H9 (cell line): ENCODE results near the gene MDK. TPM values are rescaled to one million over a fixed set of nuclear protein-coding genes. Genes with fewer than 3 reads are reported as not detected.

Experiments used
- DNase-seq: peaks from one replicate; pipeline ENCODE4 v3.0.0-alpha.2; 2017
- H2AFZ ChIP-seq: one replicate; pipeline ENCODE4 v1.6.1; 2013; ENCODE audit warnings: mild to moderate bottlenecking, low read length, control low read depth, moderate library complexity
- H2AK5ac ChIP-seq: 2 replicates; pipeline ENCODE4 v1.6.1; 2013; ENCODE audit warnings: low read length, control low read depth, mixed read lengths; ENCODE audit not compliant: insufficient read length
- H2BK120ac ChIP-seq: one replicate; pipeline ENCODE4 v1.6.1; 2013; ENCODE audit warnings: low read depth, mild to moderate bottlenecking, low read length, control low read depth, inconsistent platforms; ENCODE audit not compliant: poor library complexity, severe bottlenecking
- H2BK12ac ChIP-seq: 2 replicates; pipeline ENCODE4 v1.6.1; 2013; ENCODE audit warnings: low read length, control low read depth, mixed read lengths, low read depth; ENCODE audit not compliant: insufficient read length
- H2BK15ac ChIP-seq: 2 replicates; pipeline ENCODE4 v1.6.1; 2013; ENCODE audit warnings: low read depth, low read length, control low read depth
- H2BK20ac ChIP-seq: one replicate; pipeline ENCODE4 v1.6.1; 2013; ENCODE audit warnings: low read depth, mild to moderate bottlenecking, low read length, control low read depth, inconsistent platforms; ENCODE audit not compliant: poor library complexity, severe bottlenecking
- H2BK5ac ChIP-seq: 2 replicates; pipeline ENCODE4 v1.6.1; 2013; ENCODE audit warnings: low read length, control low read depth, mixed read lengths; ENCODE audit not compliant: insufficient read length
- H3K14ac ChIP-seq: 2 replicates; pipeline ENCODE4 v1.6.1; 2013; ENCODE audit warnings: low read length, control low read depth; ENCODE audit not compliant: insufficient read depth
- H3K18ac ChIP-seq: 2 replicates; pipeline ENCODE4 v1.6.1; 2013; ENCODE audit warnings: low read depth, mild to moderate bottlenecking, mixed read lengths, low read length, control low read depth; ENCODE audit not compliant: insufficient read length
- H3K23ac ChIP-seq: 2 replicates; pipeline ENCODE4 v1.6.1; 2013; ENCODE audit warnings: low read length, control low read depth, mixed read lengths, low read depth; ENCODE audit not compliant: insufficient read length
- H3K23me2 ChIP-seq: 2 replicates; pipeline ENCODE4 v1.6.1; 2013; ENCODE audit warnings: low read depth, mild to moderate bottlenecking, mixed read lengths, low read length, control low read depth; ENCODE audit not compliant: insufficient read length, poor library complexity, severe bottlenecking
- H3K27ac ChIP-seq: 2 replicates; pipeline ENCODE4 v1.5.1; 2013; ENCODE audit warnings: low read length, control low read depth, mixed read lengths, low read depth; ENCODE audit not compliant: insufficient read length
- H3K27me3 ChIP-seq: 2 replicates; pipeline ENCODE4 v1.6.1; 2013; ENCODE audit warnings: low read length, control low read depth, inconsistent platforms; ENCODE audit not compliant: insufficient read depth
- H3K4ac ChIP-seq: 2 replicates; pipeline ENCODE4 v1.6.1; 2013; ENCODE audit warnings: low read depth, mild to moderate bottlenecking, control low read depth, inconsistent platforms, low read length, moderate library complexity
- H3K4me1 ChIP-seq: 2 replicates; pipeline ENCODE4 v1.6.1; 2013; ENCODE audit warnings: low read length, control low read depth, inconsistent platforms; ENCODE audit not compliant: insufficient read depth
- H3K4me2 ChIP-seq: 2 replicates; pipeline ENCODE4 v1.6.1; 2013; ENCODE audit warnings: low read length, control low read depth, mixed read lengths; ENCODE audit not compliant: insufficient read length, insufficient read depth
- H3K56ac ChIP-seq: 2 replicates; pipeline ENCODE4 v1.6.1; 2013; ENCODE audit warnings: low read depth, mild to moderate bottlenecking, mixed read lengths, low read length, control low read depth; ENCODE audit not compliant: insufficient read length
- H3K79me1 ChIP-seq: 2 replicates; pipeline ENCODE4 v1.6.1; 2013; ENCODE audit warnings: low read depth, mild to moderate bottlenecking, moderate library complexity, low read length, control low read depth, inconsistent platforms; ENCODE audit not compliant: insufficient read depth, poor library complexity, severe bottlenecking
- H3K79me2 ChIP-seq: 2 replicates; pipeline ENCODE4 v1.6.1; 2013; ENCODE audit warnings: low read length, control low read depth, inconsistent platforms; ENCODE audit not compliant: insufficient read depth
- H3K9ac ChIP-seq: 2 replicates; pipeline ENCODE4 v1.6.1; 2013; ENCODE audit warnings: low read length, control low read depth, mixed read lengths; ENCODE audit not compliant: insufficient read length; ENCODE audit errors: extremely low read depth
- H3K9me3 ChIP-seq: one replicate; pipeline ENCODE4 v1.6.1; 2013; ENCODE audit warnings: low read depth, low read length, inconsistent platforms; ENCODE audit not compliant: control insufficient read depth
- H3T11ph ChIP-seq: one replicate; pipeline ENCODE4 v1.6.1; 2013; ENCODE audit warnings: mild to moderate bottlenecking, low read length, control low read depth, inconsistent platforms
- H4K20me1 ChIP-seq: one replicate; pipeline ENCODE4 v1.6.1; 2013; ENCODE audit not compliant: control insufficient read depth, insufficient read length, insufficient read depth
- H4K5ac ChIP-seq: 2 replicates; pipeline ENCODE4 v1.6.1; 2013; ENCODE audit warnings: low read depth, mild to moderate bottlenecking, mixed read lengths, low read length, control low read depth; ENCODE audit not compliant: insufficient read length
- H4K8ac ChIP-seq: replicated peaks from 2 replicates; pipeline ENCODE4 v1.6.1; 2013; ENCODE audit warnings: low read length, control low read depth, mixed read lengths, low read depth; ENCODE audit not compliant: insufficient read length
- H4K91ac ChIP-seq: 2 replicates; pipeline ENCODE4 v1.6.1; 2013; ENCODE audit warnings: low read depth, mild to moderate bottlenecking, moderate library complexity, mixed read lengths, low read length, control low read depth; ENCODE audit not compliant: insufficient read length
- H3K27ac Mint-ChIP-seq, 3 experiments: 2 replicates in 2 of 3; 3 replicates in 1 of 3; pipeline ENCODE4 v1.8.0; 2020 to 2021; ENCODE audit warnings: mixed read lengths in 3 of 3, mild to moderate bottlenecking in 1 of 3, moderate library complexity in 1 of 3
- H3K27me3 Mint-ChIP-seq: 2 replicates; pipeline ENCODE4 v1.8.0; 2021; ENCODE audit warnings: low read depth, mild to moderate bottlenecking, moderate library complexity, mixed read lengths
- H3K36me3 Mint-ChIP-seq, 3 experiments: 2 replicates in 2 of 3; 3 replicates in 1 of 3; pipeline ENCODE4 v1.8.0; 2020 to 2021; ENCODE audit warnings: low read depth in 3 of 3, mixed read lengths in 3 of 3; ENCODE audit not compliant: insufficient read depth in 1 of 3
- H3K4me1 Mint-ChIP-seq, 2 experiments: 2 replicates each; pipeline ENCODE4 v1.8.0; 2020; ENCODE audit warnings: mixed read lengths in 2 of 2
- H3K4me3 Mint-ChIP-seq, 2 experiments: 2 replicates in 1 of 2; 3 replicates in 1 of 2; pipeline ENCODE4 v1.8.0; 2020 to 2021; ENCODE audit warnings: mild to moderate bottlenecking in 2 of 2, mixed read lengths in 2 of 2, moderate library complexity in 1 of 2
- H3K9me3 Mint-ChIP-seq, 2 experiments: 2 replicates in 1 of 2; 3 replicates in 1 of 2; pipeline ENCODE4 v1.8.0; 2020; ENCODE audit warnings: mild to moderate bottlenecking in 2 of 2, mixed read lengths in 2 of 2, moderate library complexity in 1 of 2
- WGBS: extraction: QIAGEN DNeasy Blood & Tissue Kit; methylation state at CpG from one replicate; pipeline ENCODE4 v1.1.7; 2013; ENCODE audit warnings: missing lambda C conversion rate, low lambda C conversion rate, mixed read lengths; ENCODE audit not compliant: insufficient read length; ENCODE audit errors: extremely low coverage; 5-methylcytosine and 5-hydroxymethylcytosine counted together
- total RNA-seq: library from RNA; stranded (reverse); gene quantifications from 2 replicates; pipeline ENCODE4 v1.2.1, GENCODE V29; 2021
- TF ChIP-seq, protein P1 (sequence below): fragments of 200-600 bp; sonication (generic); conservative IDR thresholded peaks from 3 replicates; pipeline ENCODE4 v1.8.0; 2021; ENCODE audit warnings: antibody characterized with exemption, mild to moderate bottlenecking

The MDK gene
- total RNA-seq, 1 experiment from 2014 or later: 392 TPM

DNA sequence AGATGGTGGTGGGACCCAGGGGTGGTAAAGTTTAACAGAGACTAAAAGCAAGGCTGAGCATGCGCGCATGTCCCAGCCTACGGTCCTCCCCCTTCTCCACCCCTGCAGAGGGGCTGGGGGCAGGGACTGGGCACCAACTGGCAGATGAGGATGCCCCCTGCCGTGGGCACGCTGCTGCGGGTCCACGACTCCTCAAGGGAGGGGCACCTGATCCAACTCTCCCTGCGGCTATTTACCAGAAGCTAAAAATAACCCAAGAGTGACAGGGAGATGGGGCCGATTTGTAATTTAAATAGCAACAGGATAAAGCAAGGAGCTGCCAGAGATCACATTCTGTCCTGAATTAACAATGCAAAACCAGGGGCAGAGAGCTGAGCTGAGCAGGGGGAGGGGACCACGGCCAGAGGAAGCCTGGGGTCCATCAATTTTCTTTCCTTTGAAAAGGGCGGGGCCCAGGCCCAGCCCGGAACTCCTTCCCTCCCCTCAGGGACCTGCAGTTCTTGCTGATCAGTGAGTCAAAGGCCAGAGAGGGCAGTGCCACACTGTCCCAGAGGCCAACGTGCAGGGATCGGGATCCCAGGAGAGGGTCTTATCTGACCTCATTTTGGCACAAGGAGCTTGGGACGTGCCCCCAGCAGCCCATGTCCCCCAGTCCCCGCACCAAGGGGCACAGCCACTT lies 42.3 kb upstream of the MDK start:
- Histone ChIP-seq H2BK5ac (peak overlapping the region; percentile 6), H3K79me2 (no peaks in the 10 kb centered on the region), H4K5ac (no peak overlapping the region), H3K23me2 (no peaks in the 10 kb centered on the region), H3T11ph (no peak overlapping the region), H3K23ac (no peak overlapping the region), H2BK12ac (no peak overlapping the region), H2BK20ac (no peak overlapping the region), H3K4ac (no peak overlapping the region), H2AK5ac (no peak overlapping the region), H3K56ac (no peak overlapping the region), H2BK15ac (no peak overlapping the region), H3K4me1 (peaks cover 38% of the 10 kb centered on the region), H4K20me1 (no peaks in the 10 kb centered on the region), H3K14ac (peak overlapping the region; percentile 67), H3K9me3 (no peaks in the 10 kb centered on the region), H3K27me3 (peaks cover 4% of the 10 kb centered on the region; the same call in 1 of the 2 replicates), H4K91ac (no peak overlapping the region), H3K9ac (no peak overlapping the region), H3K27ac (peak overlapping the region; percentile 53), H4K8ac (no peak overlapping the region), H2AFZ (no peak overlapping the region), H3K18ac (peak overlapping the region; percentile 35), H3K4me2 (peak overlapping the region; percentile 17), H3K79me1 (no peaks in the 10 kb centered on the region), H2BK120ac (no peak overlapping the region)
- H3K27ac Mint-ChIP-seq: peak overlapping the region; percentile 90 to 98 (median 98)
- H3K36me3 Mint-ChIP-seq: no peaks in the 10 kb centered on the region; a peak in 1 of 7 replicates
- peaks cover 81 to 96% of the 10 kb centered on the region in 2 experiments for H3K4me1 Mint-ChIP-seq
- no peaks in the 10 kb centered on the region for H3K9me3 Mint-ChIP-seq
- TF ChIP-seq, protein P1, sequence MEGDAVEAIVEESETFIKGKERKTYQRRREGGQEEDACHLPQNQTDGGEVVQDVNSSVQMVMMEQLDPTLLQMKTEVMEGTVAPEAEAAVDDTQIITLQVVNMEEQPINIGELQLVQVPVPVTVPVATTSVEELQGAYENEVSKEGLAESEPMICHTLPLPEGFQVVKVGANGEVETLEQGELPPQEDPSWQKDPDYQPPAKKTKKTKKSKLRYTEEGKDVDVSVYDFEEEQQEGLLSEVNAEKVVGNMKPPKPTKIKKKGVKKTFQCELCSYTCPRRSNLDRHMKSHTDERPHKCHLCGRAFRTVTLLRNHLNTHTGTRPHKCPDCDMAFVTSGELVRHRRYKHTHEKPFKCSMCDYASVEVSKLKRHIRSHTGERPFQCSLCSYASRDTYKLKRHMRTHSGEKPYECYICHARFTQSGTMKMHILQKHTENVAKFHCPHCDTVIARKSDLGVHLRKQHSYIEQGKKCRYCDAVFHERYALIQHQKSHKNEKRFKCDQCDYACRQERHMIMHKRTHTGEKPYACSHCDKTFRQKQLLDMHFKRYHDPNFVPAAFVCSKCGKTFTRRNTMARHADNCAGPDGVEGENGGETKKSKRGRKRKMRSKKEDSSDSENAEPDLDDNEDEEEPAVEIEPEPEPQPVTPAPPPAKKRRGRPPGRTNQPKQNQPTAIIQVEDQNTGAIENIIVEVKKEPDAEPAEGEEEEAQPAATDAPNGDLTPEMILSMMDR: no peak
- H3K27me3 Mint-ChIP-seq: peaks cover 16% of the 10 kb centered on the region
- no CpG with 5 or more reads among the region's 16 CpGs for WGBS
- peak overlapping the region; percentile 45 to 74 for H3K4me3 Mint-ChIP-seq
- DNase-seq: peak; percentile 96
